ENCODE results near the gene DUSP5. TPM values are rescaled to one million over a fixed set of nuclear protein-coding genes. Genes with fewer than 3 reads are reported as not detected.
A peak's percentile ranks its signal among the peaks of the same experiment; 100 is the strongest.

Gene DUSP5
- total RNA-seq, 1 experiment from 2014 or later = 14.2 TPM

DNA sequence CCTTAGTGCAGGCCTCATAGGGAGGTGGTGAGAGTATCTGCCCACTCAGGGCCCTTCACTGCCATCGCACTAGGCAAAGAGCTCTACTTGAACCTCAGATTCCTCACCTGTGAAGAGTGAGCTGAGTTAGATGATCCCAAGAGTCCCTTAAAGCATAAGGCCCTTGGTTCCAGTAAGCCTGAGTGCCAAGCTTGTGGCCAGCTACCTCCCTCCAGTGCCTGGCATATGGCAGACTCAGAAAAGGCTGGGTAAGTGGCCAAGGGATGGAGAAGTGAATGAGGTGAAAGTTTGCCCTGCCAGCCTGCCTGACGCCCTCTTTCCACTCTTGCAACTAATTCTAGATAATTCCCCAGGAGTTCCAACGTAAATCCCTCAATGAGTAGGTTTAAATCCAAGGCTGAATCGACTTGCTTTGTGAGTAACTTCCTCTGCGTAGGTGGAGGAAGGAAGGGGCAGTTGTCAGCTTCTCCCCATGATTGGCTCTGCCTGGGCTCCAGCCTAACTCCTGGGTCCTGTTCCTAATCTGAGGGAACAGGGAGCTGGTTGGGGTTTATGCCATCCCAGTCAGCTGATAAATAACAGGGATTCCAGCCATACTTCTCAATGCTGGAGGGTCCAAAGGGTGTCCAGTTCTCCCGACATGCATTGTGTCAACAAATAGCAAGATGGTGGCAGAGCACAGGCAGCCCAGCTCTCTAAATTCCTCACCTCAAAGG, 14.2 kb downstream of the DUSP5 start:
- peaks cover 64% of the 10 kb centered on the region for H3K36me3 ChIP-seq (ENCODE audit: low read depth)
- H3K9me3 ChIP-seq (ENCODE audit: insufficient read depth, low read depth) = no peaks in the 10 kb centered on the region
- no peak for DNase-seq
- H3K9me2 ChIP-seq (ENCODE audit: insufficient read depth) = no peaks in the 10 kb centered on the region
- H3K27ac ChIP-seq = peak overlapping the region; percentile 32; the same call in 1 of the 2 replicates
- H3F3A ChIP-seq (ENCODE audit: insufficient read depth, low read depth) = peaks cover 82% of the 10 kb centered on the region
- intact Hi-C loops (cut with micrococcal nuclease; ENCODE audit: unreplicated experiment) = no loop called here
- no peak overlapping the region for H2AFZ ChIP-seq
- H4K20me1 ChIP-seq (ENCODE audit: insufficient read depth) = peaks cover 69% of the 10 kb centered on the region
- H3K4me2 ChIP-seq = no peak overlapping the region
- no peaks in the 10 kb centered on the region for H3K4me1 ChIP-seq (replicated peaks; ENCODE audit: insufficient read depth)
- H3K79me2 ChIP-seq (ENCODE audit: low read depth) = peaks cover 67% of the 10 kb centered on the region
- H3K4me3 ChIP-seq = no peak overlapping the region
- H3K27me3 ChIP-seq (ENCODE audit: insufficient read depth, low read depth) = no peaks in the 10 kb centered on the region
- ChIA-PET CTCF (no interaction called here), POLR2A (ENCODE audit: unreplicated experiment) (no interaction called here)
- no peak for TF ChIP-seq EZH2 (IDR thresholded peaks at IDR 0.05; ENCODE audit: low read depth)
- TF ChIP-seq, protein P1, sequence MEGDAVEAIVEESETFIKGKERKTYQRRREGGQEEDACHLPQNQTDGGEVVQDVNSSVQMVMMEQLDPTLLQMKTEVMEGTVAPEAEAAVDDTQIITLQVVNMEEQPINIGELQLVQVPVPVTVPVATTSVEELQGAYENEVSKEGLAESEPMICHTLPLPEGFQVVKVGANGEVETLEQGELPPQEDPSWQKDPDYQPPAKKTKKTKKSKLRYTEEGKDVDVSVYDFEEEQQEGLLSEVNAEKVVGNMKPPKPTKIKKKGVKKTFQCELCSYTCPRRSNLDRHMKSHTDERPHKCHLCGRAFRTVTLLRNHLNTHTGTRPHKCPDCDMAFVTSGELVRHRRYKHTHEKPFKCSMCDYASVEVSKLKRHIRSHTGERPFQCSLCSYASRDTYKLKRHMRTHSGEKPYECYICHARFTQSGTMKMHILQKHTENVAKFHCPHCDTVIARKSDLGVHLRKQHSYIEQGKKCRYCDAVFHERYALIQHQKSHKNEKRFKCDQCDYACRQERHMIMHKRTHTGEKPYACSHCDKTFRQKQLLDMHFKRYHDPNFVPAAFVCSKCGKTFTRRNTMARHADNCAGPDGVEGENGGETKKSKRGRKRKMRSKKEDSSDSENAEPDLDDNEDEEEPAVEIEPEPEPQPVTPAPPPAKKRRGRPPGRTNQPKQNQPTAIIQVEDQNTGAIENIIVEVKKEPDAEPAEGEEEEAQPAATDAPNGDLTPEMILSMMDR (conservative IDR thresholded peaks at IDR 0.05) = no peak
- no TSS peak for BruUV-seq (replicated peaks)

DNA sequence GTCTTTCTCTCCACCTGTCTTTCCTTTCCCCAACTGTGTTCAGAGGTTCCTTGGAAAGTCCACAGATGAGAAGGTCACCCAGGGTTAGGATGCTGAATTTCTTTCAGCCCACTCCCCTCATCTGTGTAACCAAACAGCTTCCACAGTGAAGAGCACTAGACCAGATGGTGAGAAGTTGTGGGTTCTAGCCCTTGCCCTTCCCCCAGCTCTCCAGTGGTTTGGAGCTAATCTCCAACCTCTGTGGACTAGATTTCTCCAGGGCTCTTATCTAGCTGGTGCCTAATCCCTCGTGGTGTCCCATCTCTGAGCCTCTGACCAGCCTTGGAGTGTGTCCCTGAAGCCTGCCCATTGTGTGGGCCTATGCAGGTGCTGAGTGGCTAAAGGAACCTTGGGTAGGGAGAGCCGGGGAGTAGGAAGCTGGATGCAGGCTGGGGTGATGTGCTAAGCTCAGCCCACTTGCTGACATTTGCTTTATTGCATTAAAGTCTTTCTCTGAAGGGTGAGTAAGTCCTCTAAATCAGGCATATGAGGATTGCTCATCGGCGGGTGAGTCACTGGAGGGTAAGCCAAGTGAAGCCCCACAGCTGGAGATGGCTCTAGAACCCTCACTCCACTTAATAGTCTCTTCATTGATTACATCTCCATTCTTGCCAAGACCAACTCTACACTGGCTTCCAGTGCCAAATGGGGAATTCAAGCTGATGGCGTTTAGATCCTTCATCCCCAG, 14.9 kb downstream of the DUSP5 start:
- BruUV-seq (replicated peaks) = no TSS peak
- H3K4me3 ChIP-seq = no peak overlapping the region
- peak overlapping the region; percentile 29; the same call in 1 of the 2 replicates for H3K27ac ChIP-seq
- H4K20me1 ChIP-seq (ENCODE audit: insufficient read depth) = peaks cover 62% of the 10 kb centered on the region
- H3K9me3 ChIP-seq (ENCODE audit: insufficient read depth, low read depth) = no peaks in the 10 kb centered on the region
- no peaks in the 10 kb centered on the region for H3K27me3 ChIP-seq (ENCODE audit: insufficient read depth, low read depth)
- ChIA-PET CTCF (no interaction called here), POLR2A (ENCODE audit: unreplicated experiment) (interaction anchor here (0.5 kb wide), 1 partner anchor 88 kb away, joined by 5 read pairs; no protein-coding TSS in a partner anchor)
- peaks cover 57% of the 10 kb centered on the region for H3K36me3 ChIP-seq (ENCODE audit: low read depth)
- H3K79me2 ChIP-seq (ENCODE audit: low read depth) = peaks cover 60% of the 10 kb centered on the region
- H3K4me2 ChIP-seq = no peak overlapping the region
- TF ChIP-seq, protein P1 (conservative IDR thresholded peaks at IDR 0.05) = no peak
- no peak for TF ChIP-seq EZH2 (IDR thresholded peaks at IDR 0.05; ENCODE audit: low read depth)
- DNase-seq = no peak
- H3F3A ChIP-seq (ENCODE audit: insufficient read depth, low read depth) = peaks cover 76% of the 10 kb centered on the region
- no peaks in the 10 kb centered on the region for H3K9me2 ChIP-seq (ENCODE audit: insufficient read depth)
- no peaks in the 10 kb centered on the region for H3K4me1 ChIP-seq (replicated peaks; ENCODE audit: insufficient read depth)
- intact Hi-C loops (cut with micrococcal nuclease; ENCODE audit: unreplicated experiment) = no loop called here
- H2AFZ ChIP-seq = no peak overlapping the region

DNA sequence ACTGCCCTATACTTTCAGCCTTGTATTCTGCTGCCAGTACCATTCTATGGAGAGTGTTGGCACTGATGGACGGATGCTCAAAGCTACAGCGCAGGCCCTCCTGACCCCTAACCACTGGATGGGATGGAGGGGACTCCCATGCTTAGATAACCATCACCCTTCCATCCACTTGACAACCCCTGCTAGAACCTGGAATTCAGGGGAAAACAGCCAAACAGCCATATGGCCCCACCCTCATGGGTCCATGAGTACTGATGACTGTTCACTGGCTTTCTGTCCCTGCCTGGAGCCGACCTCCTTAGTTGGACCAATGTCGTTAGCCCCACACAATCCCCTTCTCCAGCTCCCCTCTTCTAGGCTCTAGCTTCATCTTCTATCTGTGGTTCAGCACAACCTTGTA, 16.2 kb downstream of the DUSP5 start:
- CTCF ChIA-PET = no interaction called here
- POLR2A ChIA-PET (ENCODE audit: unreplicated experiment) = no interaction called here
- intact Hi-C loops (cut with micrococcal nuclease; ENCODE audit: unreplicated experiment) = no loop called here
- H3K9me3 ChIP-seq (ENCODE audit: insufficient read depth, low read depth) = no peaks in the 10 kb centered on the region
- H3K27me3 ChIP-seq (ENCODE audit: insufficient read depth, low read depth) = no peaks in the 10 kb centered on the region
- DNase-seq = no peak
- peaks cover 46% of the 10 kb centered on the region for H3K79me2 ChIP-seq (ENCODE audit: low read depth)
- H3K4me3 ChIP-seq = no peak overlapping the region
- H4K20me1 ChIP-seq (ENCODE audit: insufficient read depth) = peaks cover 49% of the 10 kb centered on the region
- H3K9me2 ChIP-seq (ENCODE audit: insufficient read depth) = no peaks in the 10 kb centered on the region
- H3K4me1 ChIP-seq (replicated peaks; ENCODE audit: insufficient read depth) = no peaks in the 10 kb centered on the region
- H3K27ac ChIP-seq = no peak overlapping the region
- peaks cover 44% of the 10 kb centered on the region for H3K36me3 ChIP-seq (ENCODE audit: low read depth)
- TF ChIP-seq EZH2 (IDR thresholded peaks at IDR 0.05; ENCODE audit: low read depth) = no peak
- TF ChIP-seq, protein P1 (conservative IDR thresholded peaks at IDR 0.05) = no peak
- no peak overlapping the region for H3K4me2 ChIP-seq
- no TSS peak for BruUV-seq (replicated peaks)
- no peak overlapping the region for H2AFZ ChIP-seq
- peaks cover 76% of the 10 kb centered on the region for H3F3A ChIP-seq (ENCODE audit: insufficient read depth, low read depth)

Data from PC-9 (cell line).